H9 (cell line): ENCODE data around the gene PDZK1IP1. TPM values are rescaled to one million over a fixed set of nuclear protein-coding genes. Genes with fewer than 3 reads are reported as not detected.

Experiments used
- DNase-seq: peaks from one replicate; pipeline ENCODE4 v3.0.0-alpha.2; 2017
- H2AFZ ChIP-seq: one replicate; pipeline ENCODE4 v1.6.1; 2013; ENCODE audit warnings: mild to moderate bottlenecking, low read length, control low read depth, moderate library complexity
- H2AK5ac ChIP-seq: 2 replicates; pipeline ENCODE4 v1.6.1; 2013; ENCODE audit warnings: low read length, control low read depth, mixed read lengths; ENCODE audit not compliant: insufficient read length
- H2BK120ac ChIP-seq: one replicate; pipeline ENCODE4 v1.6.1; 2013; ENCODE audit warnings: low read depth, mild to moderate bottlenecking, low read length, control low read depth, inconsistent platforms; ENCODE audit not compliant: poor library complexity, severe bottlenecking
- H2BK12ac ChIP-seq: 2 replicates; pipeline ENCODE4 v1.6.1; 2013; ENCODE audit warnings: low read length, control low read depth, mixed read lengths, low read depth; ENCODE audit not compliant: insufficient read length
- H2BK15ac ChIP-seq: 2 replicates; pipeline ENCODE4 v1.6.1; 2013; ENCODE audit warnings: low read depth, low read length, control low read depth
- H2BK20ac ChIP-seq: one replicate; pipeline ENCODE4 v1.6.1; 2013; ENCODE audit warnings: low read depth, mild to moderate bottlenecking, low read length, control low read depth, inconsistent platforms; ENCODE audit not compliant: poor library complexity, severe bottlenecking
- H2BK5ac ChIP-seq: 2 replicates; pipeline ENCODE4 v1.6.1; 2013; ENCODE audit warnings: low read length, control low read depth, mixed read lengths; ENCODE audit not compliant: insufficient read length
- H3K14ac ChIP-seq: 2 replicates; pipeline ENCODE4 v1.6.1; 2013; ENCODE audit warnings: low read length, control low read depth; ENCODE audit not compliant: insufficient read depth
- H3K18ac ChIP-seq: 2 replicates; pipeline ENCODE4 v1.6.1; 2013; ENCODE audit warnings: low read depth, mild to moderate bottlenecking, mixed read lengths, low read length, control low read depth; ENCODE audit not compliant: insufficient read length
- H3K23ac ChIP-seq: 2 replicates; pipeline ENCODE4 v1.6.1; 2013; ENCODE audit warnings: low read length, control low read depth, mixed read lengths, low read depth; ENCODE audit not compliant: insufficient read length
- H3K23me2 ChIP-seq: 2 replicates; pipeline ENCODE4 v1.6.1; 2013; ENCODE audit warnings: low read depth, mild to moderate bottlenecking, mixed read lengths, low read length, control low read depth; ENCODE audit not compliant: insufficient read length, poor library complexity, severe bottlenecking
- H3K27ac ChIP-seq: 2 replicates; pipeline ENCODE4 v1.5.1; 2013; ENCODE audit warnings: low read length, control low read depth, mixed read lengths, low read depth; ENCODE audit not compliant: insufficient read length
- H3K27me3 ChIP-seq: 2 replicates; pipeline ENCODE4 v1.6.1; 2013; ENCODE audit warnings: low read length, control low read depth, inconsistent platforms; ENCODE audit not compliant: insufficient read depth
- H3K4ac ChIP-seq: 2 replicates; pipeline ENCODE4 v1.6.1; 2013; ENCODE audit warnings: low read depth, mild to moderate bottlenecking, control low read depth, inconsistent platforms, low read length, moderate library complexity
- H3K4me1 ChIP-seq: 2 replicates; pipeline ENCODE4 v1.6.1; 2013; ENCODE audit warnings: low read length, control low read depth, inconsistent platforms; ENCODE audit not compliant: insufficient read depth
- H3K4me2 ChIP-seq: 2 replicates; pipeline ENCODE4 v1.6.1; 2013; ENCODE audit warnings: low read length, control low read depth, mixed read lengths; ENCODE audit not compliant: insufficient read length, insufficient read depth
- H3K56ac ChIP-seq: 2 replicates; pipeline ENCODE4 v1.6.1; 2013; ENCODE audit warnings: low read depth, mild to moderate bottlenecking, mixed read lengths, low read length, control low read depth; ENCODE audit not compliant: insufficient read length
- H3K79me1 ChIP-seq: 2 replicates; pipeline ENCODE4 v1.6.1; 2013; ENCODE audit warnings: low read depth, mild to moderate bottlenecking, moderate library complexity, low read length, control low read depth, inconsistent platforms; ENCODE audit not compliant: insufficient read depth, poor library complexity, severe bottlenecking
- H3K79me2 ChIP-seq: 2 replicates; pipeline ENCODE4 v1.6.1; 2013; ENCODE audit warnings: low read length, control low read depth, inconsistent platforms; ENCODE audit not compliant: insufficient read depth
- H3K9ac ChIP-seq: 2 replicates; pipeline ENCODE4 v1.6.1; 2013; ENCODE audit warnings: low read length, control low read depth, mixed read lengths; ENCODE audit not compliant: insufficient read length; ENCODE audit errors: extremely low read depth
- H3K9me3 ChIP-seq: one replicate; pipeline ENCODE4 v1.6.1; 2013; ENCODE audit warnings: low read depth, low read length, inconsistent platforms; ENCODE audit not compliant: control insufficient read depth
- H3T11ph ChIP-seq: one replicate; pipeline ENCODE4 v1.6.1; 2013; ENCODE audit warnings: mild to moderate bottlenecking, low read length, control low read depth, inconsistent platforms
- H4K20me1 ChIP-seq: one replicate; pipeline ENCODE4 v1.6.1; 2013; ENCODE audit not compliant: control insufficient read depth, insufficient read length, insufficient read depth
- H4K5ac ChIP-seq: 2 replicates; pipeline ENCODE4 v1.6.1; 2013; ENCODE audit warnings: low read depth, mild to moderate bottlenecking, mixed read lengths, low read length, control low read depth; ENCODE audit not compliant: insufficient read length
- H4K8ac ChIP-seq: replicated peaks from 2 replicates; pipeline ENCODE4 v1.6.1; 2013; ENCODE audit warnings: low read length, control low read depth, mixed read lengths, low read depth; ENCODE audit not compliant: insufficient read length
- H4K91ac ChIP-seq: 2 replicates; pipeline ENCODE4 v1.6.1; 2013; ENCODE audit warnings: low read depth, mild to moderate bottlenecking, moderate library complexity, mixed read lengths, low read length, control low read depth; ENCODE audit not compliant: insufficient read length
- H3K27ac Mint-ChIP-seq, 3 experiments: 2 replicates in 2 of 3; 3 replicates in 1 of 3; pipeline ENCODE4 v1.8.0; 2020 to 2021; ENCODE audit warnings: mixed read lengths in 3 of 3, mild to moderate bottlenecking in 1 of 3, moderate library complexity in 1 of 3
- H3K27me3 Mint-ChIP-seq: 2 replicates; pipeline ENCODE4 v1.8.0; 2021; ENCODE audit warnings: low read depth, mild to moderate bottlenecking, moderate library complexity, mixed read lengths
- H3K36me3 Mint-ChIP-seq, 3 experiments: 2 replicates in 2 of 3; 3 replicates in 1 of 3; pipeline ENCODE4 v1.8.0; 2020 to 2021; ENCODE audit warnings: low read depth in 3 of 3, mixed read lengths in 3 of 3; ENCODE audit not compliant: insufficient read depth in 1 of 3
- H3K4me1 Mint-ChIP-seq, 2 experiments: 2 replicates each; pipeline ENCODE4 v1.8.0; 2020; ENCODE audit warnings: mixed read lengths in 2 of 2
- H3K4me3 Mint-ChIP-seq, 2 experiments: 2 replicates in 1 of 2; 3 replicates in 1 of 2; pipeline ENCODE4 v1.8.0; 2020 to 2021; ENCODE audit warnings: mild to moderate bottlenecking in 2 of 2, mixed read lengths in 2 of 2, moderate library complexity in 1 of 2
- H3K9me3 Mint-ChIP-seq, 2 experiments: 2 replicates in 1 of 2; 3 replicates in 1 of 2; pipeline ENCODE4 v1.8.0; 2020; ENCODE audit warnings: mild to moderate bottlenecking in 2 of 2, mixed read lengths in 2 of 2, moderate library complexity in 1 of 2
- WGBS: extraction: QIAGEN DNeasy Blood & Tissue Kit; methylation state at CpG from one replicate; pipeline ENCODE4 v1.1.7; 2013; ENCODE audit warnings: missing lambda C conversion rate, low lambda C conversion rate, mixed read lengths; ENCODE audit not compliant: insufficient read length; ENCODE audit errors: extremely low coverage; 5-methylcytosine and 5-hydroxymethylcytosine counted together
- total RNA-seq: library from RNA; stranded (reverse); gene quantifications from 2 replicates; pipeline ENCODE4 v1.2.1, GENCODE V29; 2021
- TF ChIP-seq, protein P1 (sequence below): fragments of 200-600 bp; sonication (generic); conservative IDR thresholded peaks from 3 replicates; pipeline ENCODE4 v1.8.0; 2021; ENCODE audit warnings: antibody characterized with exemption, mild to moderate bottlenecking

Gene PDZK1IP1
- total RNA-seq, 1 experiment from 2014 or later, result not detected

DNA sequence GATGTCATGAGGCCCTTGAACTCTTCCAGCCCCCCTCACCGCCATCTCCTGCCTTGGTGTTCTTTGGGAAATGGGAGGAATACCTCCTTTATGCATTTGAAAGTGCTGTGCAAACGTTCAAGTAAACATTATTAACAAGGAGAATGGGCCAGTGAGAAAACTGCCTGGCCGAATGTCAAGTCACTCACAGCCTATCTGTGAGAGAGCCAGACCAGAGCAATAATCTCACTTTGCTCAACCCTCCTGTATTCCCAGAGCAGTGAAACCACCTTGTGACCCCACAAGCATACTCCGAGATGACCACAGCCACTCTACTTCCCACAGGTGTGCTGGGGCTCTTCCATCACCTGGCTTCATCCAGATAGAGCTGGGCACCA lies 37.0 kb upstream of the PDZK1IP1 start:
- H4K5ac ChIP-seq, result no peak overlapping the region
- H3T11ph ChIP-seq, result no peak overlapping the region
- Mint-ChIP-seq H3K36me3 (no peaks in the 10 kb centered on the region), H3K27ac (no peak overlapping the region), H3K9me3 (peaks cover 0 to 3% of the 10 kb centered on the region in 2 experiments; a peak in 2 of 5 replicates), H3K4me1 (peaks cover 30 to 43% of the 10 kb centered on the region in 2 experiments), H3K4me3 (no peak overlapping the region), H3K27me3 (peaks cover 63% of the 10 kb centered on the region)
- TF ChIP-seq, protein P1, sequence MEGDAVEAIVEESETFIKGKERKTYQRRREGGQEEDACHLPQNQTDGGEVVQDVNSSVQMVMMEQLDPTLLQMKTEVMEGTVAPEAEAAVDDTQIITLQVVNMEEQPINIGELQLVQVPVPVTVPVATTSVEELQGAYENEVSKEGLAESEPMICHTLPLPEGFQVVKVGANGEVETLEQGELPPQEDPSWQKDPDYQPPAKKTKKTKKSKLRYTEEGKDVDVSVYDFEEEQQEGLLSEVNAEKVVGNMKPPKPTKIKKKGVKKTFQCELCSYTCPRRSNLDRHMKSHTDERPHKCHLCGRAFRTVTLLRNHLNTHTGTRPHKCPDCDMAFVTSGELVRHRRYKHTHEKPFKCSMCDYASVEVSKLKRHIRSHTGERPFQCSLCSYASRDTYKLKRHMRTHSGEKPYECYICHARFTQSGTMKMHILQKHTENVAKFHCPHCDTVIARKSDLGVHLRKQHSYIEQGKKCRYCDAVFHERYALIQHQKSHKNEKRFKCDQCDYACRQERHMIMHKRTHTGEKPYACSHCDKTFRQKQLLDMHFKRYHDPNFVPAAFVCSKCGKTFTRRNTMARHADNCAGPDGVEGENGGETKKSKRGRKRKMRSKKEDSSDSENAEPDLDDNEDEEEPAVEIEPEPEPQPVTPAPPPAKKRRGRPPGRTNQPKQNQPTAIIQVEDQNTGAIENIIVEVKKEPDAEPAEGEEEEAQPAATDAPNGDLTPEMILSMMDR, result no peak
- H2BK12ac ChIP-seq, result no peak overlapping the region
- H3K9me3 ChIP-seq, result no peaks in the 10 kb centered on the region
- H4K91ac ChIP-seq, result no peak overlapping the region
- WGBS, result no CpG with 5 or more reads among the region's 4 CpGs
- H2BK5ac ChIP-seq, result no peak overlapping the region
- no peak overlapping the region for H3K23ac ChIP-seq
- H3K27me3 ChIP-seq, result peaks cover 97% of the 10 kb centered on the region
- H3K9ac ChIP-seq, result no peak overlapping the region
- no peak overlapping the region for H3K18ac ChIP-seq
- no peak overlapping the region for H3K56ac ChIP-seq
- no peak overlapping the region for H4K8ac ChIP-seq
- H3K79me1 ChIP-seq, result no peaks in the 10 kb centered on the region
- no peak for DNase-seq
- H2BK15ac ChIP-seq, result no peak overlapping the region
- H3K4me1 ChIP-seq, result no peaks in the 10 kb centered on the region; the same call in 1 of the 2 replicates
- no peak overlapping the region for H3K27ac ChIP-seq
- H2AFZ ChIP-seq, result no peak overlapping the region
- H3K4ac ChIP-seq, result no peak overlapping the region
- H2BK120ac ChIP-seq, result no peak overlapping the region
- H3K4me2 ChIP-seq, result no peak overlapping the region
- peaks cover 2% of the 10 kb centered on the region for H4K20me1 ChIP-seq
- H3K23me2 ChIP-seq, result peaks cover 18% of the 10 kb centered on the region
- no peak overlapping the region for H2AK5ac ChIP-seq
- no peaks in the 10 kb centered on the region for H3K79me2 ChIP-seq
- no peak overlapping the region; the same call in 1 of the 2 replicates for H3K14ac ChIP-seq
- no peak overlapping the region for H2BK20ac ChIP-seq
